Measurements from ENCODE around the gene DGUOK.
A peak's percentile ranks its signal among the peaks of the same experiment; 100 is the strongest.
"Not testable (repeated sequence)": the region's sequence is repeated elsewhere in the genome, so short reads cannot be mapped to it uniquely, and the experiment has no call there.

DGUOK gene

GRCh38 chr2:73926493-73927327 is at the start of gene DGUOK:
TSS of gene DGUOK (plus strand) at chr2:73926880. CDS start at chr2:73926911, 31 bp downstream.
- DNase-seq: peak; percentile 99 to 100

GRCh38 chr2:73877071-73877802 is 49.4 kb upstream of the DGUOK start:
- DNase-seq: peak; percentile 2 to 7

- DNase-seq: not testable (repeated sequence)
Observed at GRCh38 chr2:73877984-73878383, 48.7 kb upstream of the DGUOK start.

GRCh38 chr2:73885406-73885805 is 41.3 kb upstream of the DGUOK start:
- no peak for DNase-seq

- DNase-seq: no peak
Observed at GRCh38 chr2:73886357-73886756, 40.3 kb upstream of the DGUOK start.

GRCh38 chr2:73887596-73888353 is 38.9 kb upstream of the DGUOK start:
- DNase-seq: not testable (repeated sequence)

- DNase-seq: no peak
Observed at GRCh38 chr2:73888388-73888787, 38.3 kb upstream of the DGUOK start.

GRCh38 chr2:73889206-73889605 is 37.5 kb upstream of the DGUOK start:
- no peak for DNase-seq

GRCh38 chr2:73890301-73891092 is 36.2 kb upstream of the DGUOK start:
- no peak for DNase-seq

GRCh38 chr2:73891276-73891901 is 35.3 kb upstream of the DGUOK start:
- no peak for DNase-seq

GRCh38 chr2:73892631-73893329 is 33.9 kb upstream of the DGUOK start, which contains the start of gene ACTG2:
TSS of gene ACTG2 (plus strand) at chr2:73893008. CDS start at chr2:73901312, 8,304 bp downstream.
- no peak for DNase-seq

GRCh38 chr2:73893764-73894474 is 32.8 kb upstream of the DGUOK start:
- no peak for DNase-seq

GRCh38 chr2:73894475-73894850 is 32.2 kb upstream of the DGUOK start:
- DNase-seq: no peak

- no peak for DNase-seq
Observed at GRCh38 chr2:73894877-73895276, 31.8 kb upstream of the DGUOK start.

GRCh38 chr2:73895473-73895872 is 31.2 kb upstream of the DGUOK start:
- no peak for DNase-seq

GRCh38 chr2:73896362-73897239 is 30.1 kb upstream of the DGUOK start:
- no peak for DNase-seq

- DNase-seq: no peak
Observed at GRCh38 chr2:73897240-73897583, 29.5 kb upstream of the DGUOK start.

- DNase-seq: no peak
Observed at GRCh38 chr2:73897934-73898333, 28.7 kb upstream of the DGUOK start.

- no peak for DNase-seq
Observed at GRCh38 chr2:73899801-73900336, 26.8 kb upstream of the DGUOK start.
